ENCODE data around the gene ASCC3. TPM values are rescaled to one million over a fixed set of nuclear protein-coding genes. Genes with fewer than 3 reads are reported as not detected.
A peak's percentile ranks its signal among the peaks of the same experiment; 100 is the strongest.

ASCC3 gene
- total and polyA plus RNA-seq, 2 experiments from 2014 or later = 92.9 to 129 TPM

DNA sequence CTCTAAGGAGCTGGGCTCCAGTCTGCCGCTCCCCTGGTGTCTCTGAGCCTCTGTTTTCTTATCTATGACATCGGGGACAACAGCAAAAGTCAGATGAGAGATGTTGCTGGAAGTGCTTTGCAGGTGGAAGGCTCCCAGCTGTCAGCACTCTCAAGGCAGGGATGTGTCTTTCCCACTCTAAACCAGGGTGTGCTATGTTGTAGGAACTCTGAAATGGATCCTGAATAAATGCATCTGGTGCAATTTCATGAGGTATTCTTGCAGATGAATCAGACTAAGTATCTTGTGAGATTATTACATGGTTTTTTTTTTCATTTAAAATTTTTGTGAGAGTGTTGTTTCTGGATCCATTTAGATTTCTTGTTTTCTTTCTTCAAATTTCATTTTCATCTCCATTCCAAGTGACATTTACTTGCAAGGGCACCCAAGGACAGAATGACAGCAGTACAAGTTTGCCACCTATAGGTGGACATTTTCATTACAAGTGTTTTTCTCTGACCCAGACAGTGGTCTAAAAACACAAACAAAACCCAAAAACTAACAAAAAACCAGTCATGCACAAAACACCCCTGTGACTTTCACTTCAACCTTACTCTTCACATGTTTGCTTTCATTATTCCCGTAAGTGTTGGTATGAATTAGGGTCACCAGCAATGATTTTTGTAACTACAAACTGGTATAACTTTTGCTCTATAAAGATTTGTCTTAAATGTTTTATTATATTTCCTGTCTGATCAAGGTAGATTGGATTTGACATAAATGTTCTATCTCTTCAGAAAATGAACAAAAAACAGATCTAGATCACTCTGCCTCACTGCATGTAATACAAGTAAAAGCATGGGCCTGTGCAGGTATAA, 401.7 kb downstream of the ASCC3 start:
- Histone ChIP-seq H3K4me1 (ENCODE audit: insufficient read depth) (no peaks in the 10 kb centered on the region), H3K27ac (ENCODE audit: low read depth) (no peak overlapping the region), H3K36me3 (ENCODE audit: insufficient read depth) (no peaks in the 10 kb centered on the region), H3K27me3 (ENCODE audit: insufficient read depth) (no peaks in the 10 kb centered on the region), H3K4me2 (no peak overlapping the region), H2AFZ (no peak overlapping the region), H3K79me2 (replicated peaks; ENCODE audit: insufficient read depth) (no peaks in the 10 kb centered on the region), H4K20me1 (replicated peaks; ENCODE audit: insufficient read depth) (no peaks in the 10 kb centered on the region), H3F3A (replicated peaks; ENCODE audit: low read depth) (no peaks in the 10 kb centered on the region), H3K9me2 (ENCODE audit: insufficient read depth) (no peaks in the 10 kb centered on the region), H3K4me3 (no peak overlapping the region)
- ATAC-seq = peak; percentile 74
- Mint-ChIP-seq H3K27ac (no peak overlapping the region), H3K36me3 (ENCODE audit: low read depth) (no peaks in the 10 kb centered on the region), H3K4me3 (no peak overlapping the region), H3K4me1 (no peaks in the 10 kb centered on the region), H3K9me3 (no peaks in the 10 kb centered on the region), H3K27me3 (ENCODE audit: insufficient read depth, low read depth, poor library complexity) (peaks cover 8% of the 10 kb centered on the region)
- DNase-seq (ENCODE audit: low spot score) = peak; percentile 67
- TF ChIP-seq, protein P1, sequence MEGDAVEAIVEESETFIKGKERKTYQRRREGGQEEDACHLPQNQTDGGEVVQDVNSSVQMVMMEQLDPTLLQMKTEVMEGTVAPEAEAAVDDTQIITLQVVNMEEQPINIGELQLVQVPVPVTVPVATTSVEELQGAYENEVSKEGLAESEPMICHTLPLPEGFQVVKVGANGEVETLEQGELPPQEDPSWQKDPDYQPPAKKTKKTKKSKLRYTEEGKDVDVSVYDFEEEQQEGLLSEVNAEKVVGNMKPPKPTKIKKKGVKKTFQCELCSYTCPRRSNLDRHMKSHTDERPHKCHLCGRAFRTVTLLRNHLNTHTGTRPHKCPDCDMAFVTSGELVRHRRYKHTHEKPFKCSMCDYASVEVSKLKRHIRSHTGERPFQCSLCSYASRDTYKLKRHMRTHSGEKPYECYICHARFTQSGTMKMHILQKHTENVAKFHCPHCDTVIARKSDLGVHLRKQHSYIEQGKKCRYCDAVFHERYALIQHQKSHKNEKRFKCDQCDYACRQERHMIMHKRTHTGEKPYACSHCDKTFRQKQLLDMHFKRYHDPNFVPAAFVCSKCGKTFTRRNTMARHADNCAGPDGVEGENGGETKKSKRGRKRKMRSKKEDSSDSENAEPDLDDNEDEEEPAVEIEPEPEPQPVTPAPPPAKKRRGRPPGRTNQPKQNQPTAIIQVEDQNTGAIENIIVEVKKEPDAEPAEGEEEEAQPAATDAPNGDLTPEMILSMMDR (conservative IDR thresholded peaks at IDR 0.05; ENCODE audit: low read depth in 2 of 2) = peak; percentile 84 to 92
- TF ChIP-seq EZH2phosphoT487 (IDR thresholded peaks at IDR 0.05; ENCODE audit: unreplicated experiment) = no peak

DNA sequence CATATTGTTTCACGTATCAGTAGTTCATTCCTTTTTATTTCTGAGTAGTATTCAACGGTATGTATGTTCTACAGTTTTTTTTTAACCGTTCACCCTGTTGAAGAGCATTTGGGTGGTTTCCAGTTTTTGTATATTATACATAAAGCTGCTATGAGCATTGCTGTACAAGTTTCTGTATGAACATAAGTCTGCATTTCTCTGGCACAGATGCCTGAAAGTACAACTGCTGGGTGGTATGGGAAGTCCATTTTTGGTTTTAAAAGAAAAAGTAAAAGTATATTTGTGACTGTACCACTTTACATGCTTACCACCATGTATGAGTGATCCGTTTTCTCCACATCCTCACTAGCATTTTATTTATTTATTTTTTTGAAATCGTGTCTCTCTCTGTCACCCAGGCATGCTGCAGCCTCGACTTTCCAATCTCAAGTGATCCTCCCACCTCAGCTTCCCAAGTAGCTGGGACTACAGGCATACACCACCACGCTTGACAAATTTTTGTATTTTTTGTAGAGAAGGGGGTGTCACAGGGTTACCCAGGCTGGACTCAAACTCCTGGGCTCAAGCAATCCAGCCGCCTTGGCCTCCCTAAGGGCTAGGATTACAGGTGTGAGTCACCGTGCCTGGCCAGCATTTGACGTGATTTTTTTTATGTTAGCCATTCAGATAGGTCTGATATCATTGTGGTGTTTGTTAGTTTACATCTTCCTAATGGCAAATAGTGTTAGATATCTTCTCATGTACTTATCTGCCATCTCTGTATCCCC, 405.4 kb downstream of the ASCC3 start:
- H3K36me3 Mint-ChIP-seq (ENCODE audit: low read depth) = no peaks in the 10 kb centered on the region
- H3K4me1 Mint-ChIP-seq = no peaks in the 10 kb centered on the region; the same call in 2 of the 3 replicates
- Histone ChIP-seq H3K79me2 (replicated peaks; ENCODE audit: insufficient read depth) (no peaks in the 10 kb centered on the region), H3K27ac (ENCODE audit: low read depth) (no peak overlapping the region), H3K27me3 (ENCODE audit: insufficient read depth) (peaks cover 29% of the 10 kb centered on the region), H3K9me2 (ENCODE audit: insufficient read depth) (no peaks in the 10 kb centered on the region), H3K4me2 (no peak overlapping the region), H3K4me1 (ENCODE audit: insufficient read depth) (no peaks in the 10 kb centered on the region), H4K20me1 (replicated peaks; ENCODE audit: insufficient read depth) (0 out of 2 replicates have a peak, but pooled peaks cover 2% of the 10 kb centered on the region), H3K4me3 (no peak overlapping the region), H2AFZ (no peak overlapping the region), H3K36me3 (ENCODE audit: insufficient read depth) (no peaks in the 10 kb centered on the region), H3F3A (replicated peaks; ENCODE audit: low read depth) (no peaks in the 10 kb centered on the region)
- H3K27me3 Mint-ChIP-seq (ENCODE audit: insufficient read depth, low read depth, poor library complexity) = peaks cover 12% of the 10 kb centered on the region
- H3K4me3 Mint-ChIP-seq = no peak overlapping the region
- no peaks in the 10 kb centered on the region for H3K9me3 Mint-ChIP-seq
- ATAC-seq (no peak), DNase-seq (ENCODE audit: low spot score) (no peak)
- H3K27ac Mint-ChIP-seq = no peak overlapping the region
- TF ChIP-seq, protein P1 (conservative IDR thresholded peaks at IDR 0.05; ENCODE audit: low read depth in 2 of 2) = no peak
- TF ChIP-seq JUNB (IDR thresholded peaks at IDR 0.05; ENCODE audit: unreplicated experiment) = no peak
- no peak for TF ChIP-seq CREB1 (CRISPR knock-in tag; IDR thresholded peaks at IDR 0.05; ENCODE audit: low read depth)
- no peak for TF ChIP-seq NANOG (IDR thresholded peaks at IDR 0.05; ENCODE audit: borderline replicate concordance)
- TF ChIP-seq, protein P2, sequence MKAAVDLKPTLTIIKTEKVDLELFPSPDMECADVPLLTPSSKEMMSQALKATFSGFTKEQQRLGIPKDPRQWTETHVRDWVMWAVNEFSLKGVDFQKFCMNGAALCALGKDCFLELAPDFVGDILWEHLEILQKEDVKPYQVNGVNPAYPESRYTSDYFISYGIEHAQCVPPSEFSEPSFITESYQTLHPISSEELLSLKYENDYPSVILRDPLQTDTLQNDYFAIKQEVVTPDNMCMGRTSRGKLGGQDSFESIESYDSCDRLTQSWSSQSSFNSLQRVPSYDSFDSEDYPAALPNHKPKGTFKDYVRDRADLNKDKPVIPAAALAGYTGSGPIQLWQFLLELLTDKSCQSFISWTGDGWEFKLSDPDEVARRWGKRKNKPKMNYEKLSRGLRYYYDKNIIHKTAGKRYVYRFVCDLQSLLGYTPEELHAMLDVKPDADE (IDR thresholded peaks at IDR 0.05) = no peak
- no peak for TF ChIP-seq ZNF114 (CRISPR knock-in tag; IDR thresholded peaks at IDR 0.05)
- TF ChIP-seq STAT1 (IDR thresholded peaks at IDR 0.05; ENCODE audit: unreplicated experiment) = no peak
- no peak for TF ChIP-seq EZH2phosphoT487 (IDR thresholded peaks at IDR 0.05; ENCODE audit: unreplicated experiment)

All from GM23338 (cell line).